NB4 (cell line): ENCODE measurements around the gene ZNF428.
A peak's percentile ranks its signal among the peaks of the same experiment; 100 is the strongest.
"Not testable (repeated sequence)": the region's sequence is repeated elsewhere in the genome, so short reads cannot be mapped to it uniquely, and the experiment has no call there.

Source experiments
- DNase-seq: peaks from one replicate; pipeline ENCODE4 v3.0.0; 2010; ENCODE audit warnings: low read depth
- H3K4me3 ChIP-seq: one replicate; pipeline ENCODE4 v1.5.1; 2011; ENCODE audit warnings: mild to moderate bottlenecking, low read depth, low read length, moderate library complexity
- CTCF ChIP-seq: IDR thresholded peaks from one replicate; pipeline ENCODE4 v1.5.1; 2012; ENCODE audit warnings: low read depth, low read length
- MAX ChIP-seq: IDR thresholded peaks from 2 replicates; pipeline ENCODE4 v1.6.1; 2011; ENCODE audit warnings: low read depth, low read length
- MYC ChIP-seq: IDR thresholded peaks from 2 replicates; pipeline ENCODE4 v1.6.1; 2011; ENCODE audit warnings: low read depth, low read length
- POLR2A ChIP-seq: IDR thresholded peaks from 2 replicates; pipeline ENCODE4 v1.6.1; 2011; ENCODE audit warnings: mild to moderate bottlenecking; ENCODE audit not compliant: insufficient read length; ENCODE audit errors: extremely low read depth

ZNF428 gene

GRCh38 chr19:43638214-43638994 lies 19.0 kb upstream of the ZNF428 start:
- TF ChIP-seq POLR2A (no peak), MYC (no peak), MAX (no peak), CTCF (no peak)
- no peak for DNase-seq
- no peak overlapping the region for H3K4me3 ChIP-seq

GRCh38 chr19:43636121-43636683 lies 16.8 kb upstream of the ZNF428 start:
- TF ChIP-seq POLR2A = no peak
- TF ChIP-seq MYC = no peak
- TF ChIP-seq MAX = no peak
- TF ChIP-seq CTCF = no peak
- no peak for DNase-seq
- no peak overlapping the region for H3K4me3 ChIP-seq

GRCh38 chr19:43635561-43635940 lies 16.1 kb upstream of the ZNF428 start:
- DNase-seq, H3K4me3 ChIP-seq: not testable (repeated sequence)

GRCh38 chr19:43634872-43635560 lies 15.6 kb upstream of the ZNF428 start:
- H3K4me3 ChIP-seq = no peak overlapping the region
- DNase-seq = peak; percentile 25
- TF ChIP-seq POLR2A (no peak), CTCF (no peak), MAX (no peak), MYC (no peak)

- H3K4me3 ChIP-seq = no peak overlapping the region
- no peak for DNase-seq
- TF ChIP-seq POLR2A (no peak), MYC (no peak), MAX (no peak), CTCF (no peak)
These were observed 15.1 kb upstream of the ZNF428 start for GRCh38 chr19:43634506-43634871.

- H3K4me3 ChIP-seq = no peak overlapping the region
- TF ChIP-seq MYC (no peak), POLR2A (no peak), CTCF (no peak), MAX (no peak)
- no peak for DNase-seq
These were observed 14.6 kb upstream of the ZNF428 start for GRCh38 chr19:43634068-43634467.
